HG03571 (cell line): ENCODE data around the gene SYT4.

Source experiments
- ATAC-seq: cut with Tn5 transposase; IDR thresholded peaks from one replicate; pipeline ENCODE4 v1.9.1; 2021; ENCODE audit not compliant: unreplicated experiment

Gene SYT4

GRCh38 chr18:43222501-43222900 is 54.8 kb downstream of the SYT4 start:
- no peak for ATAC-seq

GRCh38 chr18:43220691-43221090 is 56.6 kb downstream of the SYT4 start:
- ATAC-seq = no peak
